Activated naive CD8-positive, alpha-beta T cell treated with anti-CD3 and anti-CD28 coated beads, Interleukin-2, amount 10 ng/mL, durations not matched to agents 7 days and 5 days (primary cell): Measurements from ENCODE around the gene GLIS2. TPM values are rescaled to one million over a fixed set of nuclear protein-coding genes. Genes with fewer than 3 reads are reported as not detected.

Experiments used
- ATAC-seq: fragments of 150-1000 bp; cut with Tn5 transposase; one replicate; pipeline ENCODE4 v1.10.0; 2021; ENCODE audit warnings: low read depth, moderate library complexity
- POLR2A ChIA-PET: fragments of 350-600 bp; sonication (Branson Sonifier 250); formaldehyde crosslinking; loops from one replicate; lab custom pipeline; 2021; ENCODE audit warnings: antibody characterized with exemption; lab: Charles Lee
- DNase-seq: peaks from one replicate; pipeline ENCODE4 v3.0.0; 2021
- H3K27ac Mint-ChIP-seq: one replicate; pipeline ENCODE4 v1.8.0; 2022; ENCODE audit warnings: mild to moderate bottlenecking, mixed read lengths
- H3K27me3 Mint-ChIP-seq: one replicate; pipeline ENCODE4 v1.8.0; 2022; ENCODE audit warnings: mild to moderate bottlenecking, moderate library complexity, mixed read lengths
- H3K36me3 Mint-ChIP-seq: one replicate; pipeline ENCODE4 v1.8.0; 2021; ENCODE audit warnings: mild to moderate bottlenecking, mixed read lengths
- H3K4me1 Mint-ChIP-seq: one replicate; pipeline ENCODE4 v1.8.0; 2021; ENCODE audit warnings: mixed read lengths
- H3K4me3 Mint-ChIP-seq: one replicate; pipeline ENCODE4 v1.8.0; 2022; ENCODE audit warnings: mild to moderate bottlenecking, moderate library complexity, mixed read lengths
- H3K9me3 Mint-ChIP-seq: one replicate; pipeline ENCODE4 v1.8.0; 2021; ENCODE audit warnings: mixed read lengths
- total RNA-seq, 2 experiments: library from RNA; stranded (reverse); gene quantifications; one replicate each; pipeline ENCODE4 v1.2.3, GENCODE V29; 2021

The GLIS2 gene
- total RNA-seq, 2 experiments from 2014 or later: 0.14 TPM

GRCh38 chr16:4318451-4318910 is 2.6 kb downstream of the GLIS2 start:
- H3K9me3 Mint-ChIP-seq: no peaks in the 10 kb centered on the region
- ATAC-seq (no peak), DNase-seq (no peak)
- no peak overlapping the region for H3K27ac Mint-ChIP-seq
- H3K4me1 Mint-ChIP-seq: peaks cover 13% of the 10 kb centered on the region
- POLR2A ChIA-PET: no interaction called here
- H3K36me3 Mint-ChIP-seq: peaks cover 1% of the 10 kb centered on the region
- H3K27me3 Mint-ChIP-seq: peaks cover 17% of the 10 kb centered on the region
- H3K4me3 Mint-ChIP-seq: no peak overlapping the region

- ATAC-seq: no peak
- no peaks in the 10 kb centered on the region for H3K9me3 Mint-ChIP-seq
- H3K36me3 Mint-ChIP-seq: peaks cover 1% of the 10 kb centered on the region
- DNase-seq: no peak
- H3K27me3 Mint-ChIP-seq: peaks cover 14% of the 10 kb centered on the region
- H3K4me3 Mint-ChIP-seq: no peak overlapping the region
- H3K4me1 Mint-ChIP-seq: peaks cover 13% of the 10 kb centered on the region
- H3K27ac Mint-ChIP-seq: no peak overlapping the region
- POLR2A ChIA-PET: no interaction called here
These were observed 3.1 kb downstream of the GLIS2 start for GRCh38 chr16:4318967-4319366.

- Mint-ChIP-seq H3K4me3 (no peak overlapping the region), H3K36me3 (no peaks in the 10 kb centered on the region), H3K27ac (no peak overlapping the region), H3K9me3 (no peaks in the 10 kb centered on the region), H3K4me1 (peaks cover 8% of the 10 kb centered on the region), H3K27me3 (peaks cover 6% of the 10 kb centered on the region)
- peak; percentile 80 for DNase-seq
- POLR2A ChIA-PET: no interaction called here
- peak; percentile 70 for ATAC-seq
These were observed 3.9 kb downstream of the GLIS2 start for GRCh38 chr16:4319454-4320421.

- Mint-ChIP-seq H3K9me3 (no peaks in the 10 kb centered on the region), H3K27me3 (peaks cover 3% of the 10 kb centered on the region), H3K4me1 (peaks cover 5% of the 10 kb centered on the region), H3K27ac (no peak overlapping the region), H3K36me3 (no peaks in the 10 kb centered on the region), H3K4me3 (no peak overlapping the region)
- ATAC-seq (no peak), DNase-seq (no peak)
- POLR2A ChIA-PET: no interaction called here
These were observed 4.8 kb downstream of the GLIS2 start for GRCh38 chr16:4320571-4321137.

- Mint-ChIP-seq H3K9me3 (no peaks in the 10 kb centered on the region), H3K4me3 (no peak overlapping the region), H3K36me3 (no peaks in the 10 kb centered on the region), H3K4me1 (peaks cover 5% of the 10 kb centered on the region), H3K27me3 (peaks cover 5% of the 10 kb centered on the region), H3K27ac (no peak overlapping the region)
- no peak for ATAC-seq
- no peak for DNase-seq
- POLR2A ChIA-PET: interaction anchor here (0.8 kb wide), 1 partner anchor 27 kb away, joined by 4 read pairs; no protein-coding TSS in a partner anchor
These were observed 5.6 kb downstream of the GLIS2 start for GRCh38 chr16:4321286-4322120.

GRCh38 chr16:4322121-4323052 is 6.5 kb downstream of the GLIS2 start:
- Mint-ChIP-seq H3K36me3 (no peaks in the 10 kb centered on the region), H3K9me3 (no peaks in the 10 kb centered on the region), H3K27ac (no peak overlapping the region), H3K4me1 (peaks cover 5% of the 10 kb centered on the region), H3K27me3 (peaks cover 9% of the 10 kb centered on the region), H3K4me3 (no peak overlapping the region)
- POLR2A ChIA-PET: interaction anchor here (0.8 to 2.0 kb wide), 2 partner anchors 14 to 28 kb away, joined by 4 to 6 read pairs; no protein-coding TSS in a partner anchor
- ATAC-seq: no peak
- no peak for DNase-seq

- H3K27me3 Mint-ChIP-seq: peaks cover 7% of the 10 kb centered on the region
- H3K9me3 Mint-ChIP-seq: no peaks in the 10 kb centered on the region
- no peak for ATAC-seq
- peaks cover 5% of the 10 kb centered on the region for H3K4me1 Mint-ChIP-seq
- peak; percentile 29 for DNase-seq
- no peaks in the 10 kb centered on the region for H3K36me3 Mint-ChIP-seq
- no peak overlapping the region for H3K4me3 Mint-ChIP-seq
- POLR2A ChIA-PET: interaction anchor here (2.0 kb wide), 1 partner anchor 15 kb away, joined by 6 read pairs; no protein-coding TSS in a partner anchor
- H3K27ac Mint-ChIP-seq: no peak overlapping the region
These were observed 7.4 kb downstream of the GLIS2 start for GRCh38 chr16:4323071-4323844.

- H3K27ac Mint-ChIP-seq: no peak overlapping the region
- H3K9me3 Mint-ChIP-seq: no peaks in the 10 kb centered on the region
- DNase-seq: no peak
- no peak for ATAC-seq
- peaks cover 9% of the 10 kb centered on the region for H3K27me3 Mint-ChIP-seq
- POLR2A ChIA-PET: interaction anchor here (2.0 kb wide), 1 partner anchor 16 kb away, joined by 6 read pairs; no protein-coding TSS in a partner anchor
- peaks cover 5% of the 10 kb centered on the region for H3K4me1 Mint-ChIP-seq
- H3K4me3 Mint-ChIP-seq: no peak overlapping the region
- no peaks in the 10 kb centered on the region for H3K36me3 Mint-ChIP-seq
These were observed 8.1 kb downstream of the GLIS2 start for GRCh38 chr16:4323845-4324488.

- Mint-ChIP-seq H3K36me3 (no peaks in the 10 kb centered on the region), H3K4me3 (no peak overlapping the region), H3K9me3 (no peaks in the 10 kb centered on the region), H3K27ac (no peak overlapping the region), H3K27me3 (peaks cover 9% of the 10 kb centered on the region), H3K4me1 (no peaks in the 10 kb centered on the region)
- DNase-seq: peak; percentile 28
- ATAC-seq: no peak
- POLR2A ChIA-PET: no interaction called here
These were observed 8.8 kb downstream of the GLIS2 start for GRCh38 chr16:4324492-4325252.

GRCh38 chr16:4325253-4325758 is 9.4 kb downstream of the GLIS2 start:
- no peak for ATAC-seq
- DNase-seq: no peak
- H3K9me3 Mint-ChIP-seq: no peaks in the 10 kb centered on the region

More at GRCh38 chr16:4325253-4325758, 9.4 kb downstream of the GLIS2 start:
- H3K4me3 Mint-ChIP-seq: no peak overlapping the region
- no peak overlapping the region for H3K27ac Mint-ChIP-seq
- H3K36me3 Mint-ChIP-seq: no peaks in the 10 kb centered on the region
- no peaks in the 10 kb centered on the region for H3K4me1 Mint-ChIP-seq
- H3K27me3 Mint-ChIP-seq: peaks cover 9% of the 10 kb centered on the region
- POLR2A ChIA-PET: no interaction called here
